Smooth muscle cell (in vitro differentiated cells): ENCODE results near the gene ZNF148. TPM values are rescaled to one million over a fixed set of nuclear protein-coding genes. Genes with fewer than 3 reads are reported as not detected.

Experiments
- DNase-seq: peaks from one replicate; lab custom pipeline; 2025; ENCODE audit not compliant: unreplicated experiment; lab: John Stamatoyannopoulos, UW
- H2AFZ ChIP-seq: fragments of 200-600 bp; sonication (generic); 2 replicates; pipeline ENCODE4 v1.6.0; 2016; ENCODE audit warnings: antibody characterized with exemption, low read depth, mild to moderate bottlenecking
- H3F3A ChIP-seq: fragments of 200-600 bp; sonication (generic); 2 replicates; pipeline ENCODE4 v1.6.0; 2017; ENCODE audit warnings: antibody characterized with exemption, low read depth
- H3K27ac ChIP-seq: fragments of 200-600 bp; sonication (generic); 2 replicates; pipeline ENCODE4 v1.5.1; 2016; ENCODE audit warnings: low read depth, mild to moderate bottlenecking
- H3K27me3 ChIP-seq: fragments of 200-600 bp; sonication (generic); 2 replicates; pipeline ENCODE4 v1.6.1; 2016; ENCODE audit warnings: low read depth, mild to moderate bottlenecking
- H3K36me3 ChIP-seq: fragments of 200-600 bp; sonication (generic); 2 replicates; pipeline ENCODE4 v1.5.1; 2016; ENCODE audit warnings: low read depth
- H3K4me1 ChIP-seq: fragments of 200-600 bp; sonication (generic); 2 replicates; pipeline ENCODE4 v1.5.1; 2016; ENCODE audit warnings: low read depth
- H3K4me2 ChIP-seq: fragments of 200-600 bp; sonication (generic); 2 replicates; pipeline ENCODE4 v1.6.0; 2016; ENCODE audit warnings: mild to moderate bottlenecking
- H3K4me3 ChIP-seq: fragments of 200-600 bp; sonication (generic); 2 replicates; pipeline ENCODE4 v1.5.1; 2016; ENCODE audit warnings: mild to moderate bottlenecking
- H3K79me2 ChIP-seq: fragments of 200-600 bp; sonication (generic); 2 replicates; pipeline ENCODE4 v1.6.0; 2016; ENCODE audit warnings: low read depth, mild to moderate bottlenecking
- H3K9ac ChIP-seq: fragments of 200-600 bp; sonication (generic); 2 replicates; pipeline ENCODE4 v1.6.0; 2016; ENCODE audit warnings: low read depth
- H3K9me3 ChIP-seq: fragments of 200-600 bp; sonication (generic); replicated peaks from 2 replicates; pipeline ENCODE4 v1.5.1; 2016; ENCODE audit warnings: low read depth
- H4K20me1 ChIP-seq: fragments of 200-600 bp; sonication (generic); 2 replicates; pipeline ENCODE4 v1.6.0; 2016; ENCODE audit warnings: low read depth
- WGBS: methylation state at CpG from one replicate; pipeline ENCODE4 v1.1.7; 2016; ENCODE audit warnings: low lambda C conversion rate; 5-methylcytosine and 5-hydroxymethylcytosine counted together
- polyA plus RNA-seq: library from polyadenylated mRNA; unstranded; fragments of >200 nt; fragmentation: Nextera tagmentation; extraction: Ambion mirVana; gene quantifications from 2 replicates; pipeline ENCODE4 v1.2.1, GENCODE V29; 2016
- total RNA-seq: library from RNA; depleted of rRNA; stranded (reverse); fragments of >200 nt; gene quantifications from 2 replicates; pipeline ENCODE4 v1.2.3, GENCODE V29; 2014
- TF ChIP-seq, protein P1 (sequence below): fragments of 200-600 bp; sonication (generic); IDR thresholded peaks from 2 replicates; pipeline ENCODE4 v1.5.1; 2017; ENCODE audit warnings: borderline replicate concordance, mild to moderate bottlenecking, antibody characterized with exemption; ENCODE audit not compliant: insufficient read depth, poor library complexity, severe bottlenecking

ZNF148 gene
- total and polyA plus RNA-seq, 2 experiments from 2014 or later: 23.6 to 27.7 TPM

DNA sequence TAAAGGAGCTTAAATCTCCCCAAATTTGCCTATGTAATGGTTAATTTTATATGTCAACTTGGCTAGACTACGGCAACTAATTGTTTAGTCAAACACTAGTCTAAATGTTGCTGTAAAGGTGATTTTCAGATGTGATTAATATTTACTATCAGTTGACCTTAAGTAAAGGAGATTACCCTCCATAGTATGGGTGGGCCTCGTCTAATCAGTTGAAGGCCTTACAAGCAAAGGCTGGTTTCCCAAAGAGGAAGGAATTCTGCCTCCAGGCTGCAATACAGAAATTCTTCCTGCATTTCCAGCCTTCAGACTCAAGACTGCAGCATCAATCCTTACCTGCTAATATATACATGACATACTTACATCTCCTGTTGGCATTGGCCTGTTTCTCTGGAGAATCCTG, 186.2 kb downstream of the ZNF148 start:
- H3K27me3 ChIP-seq: no peaks in the 10 kb centered on the region
- WGBS: 97% methylated on average over 2 of the region's 2 CpGs
- no peak overlapping the region for H3K4me2 ChIP-seq
- H3K4me3 ChIP-seq: no peak overlapping the region
- peaks cover 10% of the 10 kb centered on the region for H3F3A ChIP-seq
- H2AFZ ChIP-seq: no peak overlapping the region
- H4K20me1 ChIP-seq: no peaks in the 10 kb centered on the region
- H3K36me3 ChIP-seq: no peaks in the 10 kb centered on the region
- H3K79me2 ChIP-seq: no peaks in the 10 kb centered on the region
- TF ChIP-seq, protein P1, sequence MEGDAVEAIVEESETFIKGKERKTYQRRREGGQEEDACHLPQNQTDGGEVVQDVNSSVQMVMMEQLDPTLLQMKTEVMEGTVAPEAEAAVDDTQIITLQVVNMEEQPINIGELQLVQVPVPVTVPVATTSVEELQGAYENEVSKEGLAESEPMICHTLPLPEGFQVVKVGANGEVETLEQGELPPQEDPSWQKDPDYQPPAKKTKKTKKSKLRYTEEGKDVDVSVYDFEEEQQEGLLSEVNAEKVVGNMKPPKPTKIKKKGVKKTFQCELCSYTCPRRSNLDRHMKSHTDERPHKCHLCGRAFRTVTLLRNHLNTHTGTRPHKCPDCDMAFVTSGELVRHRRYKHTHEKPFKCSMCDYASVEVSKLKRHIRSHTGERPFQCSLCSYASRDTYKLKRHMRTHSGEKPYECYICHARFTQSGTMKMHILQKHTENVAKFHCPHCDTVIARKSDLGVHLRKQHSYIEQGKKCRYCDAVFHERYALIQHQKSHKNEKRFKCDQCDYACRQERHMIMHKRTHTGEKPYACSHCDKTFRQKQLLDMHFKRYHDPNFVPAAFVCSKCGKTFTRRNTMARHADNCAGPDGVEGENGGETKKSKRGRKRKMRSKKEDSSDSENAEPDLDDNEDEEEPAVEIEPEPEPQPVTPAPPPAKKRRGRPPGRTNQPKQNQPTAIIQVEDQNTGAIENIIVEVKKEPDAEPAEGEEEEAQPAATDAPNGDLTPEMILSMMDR: no peak
- DNase-seq: no peak
- H3K9ac ChIP-seq: no peak overlapping the region
- peaks cover 11% of the 10 kb centered on the region for H3K4me1 ChIP-seq
- no peak overlapping the region for H3K27ac ChIP-seq
- H3K9me3 ChIP-seq: no peaks in the 10 kb centered on the region

DNA sequence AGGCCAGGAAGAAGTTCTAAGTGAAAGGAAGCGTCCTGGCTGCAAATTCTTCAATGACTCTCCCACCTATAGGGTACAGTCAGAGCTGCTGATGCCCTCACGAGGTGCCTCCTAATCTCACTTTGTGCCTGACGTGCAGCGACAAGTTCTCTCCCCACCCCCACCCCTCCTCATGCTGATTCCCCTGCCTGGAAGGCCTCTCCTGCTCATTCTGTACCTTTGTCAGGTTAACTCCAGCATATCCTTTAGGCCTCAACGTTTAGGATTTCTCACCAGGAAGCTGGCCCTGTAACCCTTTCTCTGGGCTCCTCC, 187.6 kb downstream of the ZNF148 start:
- no peak overlapping the region for H3K27ac ChIP-seq
- peaks cover 10% of the 10 kb centered on the region for H3F3A ChIP-seq
- no peak overlapping the region for H3K4me3 ChIP-seq
- H3K4me2 ChIP-seq: no peak overlapping the region
- no peak overlapping the region for H3K9ac ChIP-seq
- TF ChIP-seq, protein P1: no peak
- H3K9me3 ChIP-seq: no peaks in the 10 kb centered on the region
- WGBS: 67% methylated on average over 5 of the region's 5 CpGs
- no peaks in the 10 kb centered on the region for H3K79me2 ChIP-seq
- no peaks in the 10 kb centered on the region for H3K36me3 ChIP-seq
- H4K20me1 ChIP-seq: no peaks in the 10 kb centered on the region
- no peaks in the 10 kb centered on the region for H3K27me3 ChIP-seq
- no peak for DNase-seq
- H2AFZ ChIP-seq: no peak overlapping the region
- H3K4me1 ChIP-seq: peaks cover 11% of the 10 kb centered on the region

DNA sequence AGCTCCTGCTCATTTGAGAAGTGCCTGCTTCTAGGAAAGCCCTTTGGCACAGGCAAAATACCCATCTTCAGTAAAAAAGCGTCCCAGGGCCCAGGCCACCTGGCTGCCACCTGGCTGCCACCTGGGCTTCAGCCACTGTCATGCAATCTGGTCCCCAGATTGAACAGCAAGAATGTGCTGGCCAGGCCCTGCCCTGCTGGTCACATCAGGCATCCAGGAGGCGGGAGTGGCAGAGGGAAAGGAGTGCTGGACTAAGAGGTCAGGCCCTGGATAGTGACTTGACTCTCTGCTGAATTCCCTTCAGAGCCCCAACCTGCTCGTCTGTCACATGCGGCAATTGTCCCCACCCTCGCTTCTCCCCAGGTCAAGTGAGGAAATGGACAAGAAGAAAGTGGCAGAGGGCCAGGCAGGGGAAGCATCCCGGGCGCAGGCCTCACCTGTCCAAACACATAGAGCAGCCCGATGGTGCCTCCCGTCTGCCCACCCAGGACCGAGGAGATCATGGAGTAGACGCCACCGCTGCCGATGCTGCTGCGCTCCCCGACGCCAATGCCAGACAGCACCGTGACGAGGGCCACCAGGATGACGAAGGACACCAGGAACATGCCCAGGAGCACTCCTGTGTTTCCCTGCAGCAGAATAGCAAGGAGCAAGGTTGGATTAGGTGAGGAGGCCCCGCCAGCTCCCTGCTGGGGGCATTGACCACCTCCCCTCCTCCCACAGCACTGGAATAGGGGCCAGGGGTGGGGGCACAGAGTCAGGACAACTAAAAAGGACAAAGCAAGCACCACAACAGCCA, 188.1 kb downstream of the ZNF148 start:
- H3K4me2 ChIP-seq: peak overlapping the region; percentile 75
- no peaks in the 10 kb centered on the region for H3K27me3 ChIP-seq
- no peaks in the 10 kb centered on the region for H4K20me1 ChIP-seq
- H3K79me2 ChIP-seq: no peaks in the 10 kb centered on the region
- H3F3A ChIP-seq: peaks cover 10% of the 10 kb centered on the region
- no peaks in the 10 kb centered on the region for H3K36me3 ChIP-seq
- no peak overlapping the region for H2AFZ ChIP-seq
- TF ChIP-seq, protein P1: no peak
- no peak for DNase-seq
- H3K9ac ChIP-seq: peak overlapping the region; percentile 26
- H3K27ac ChIP-seq: peak overlapping the region; percentile 60
- H3K4me1 ChIP-seq: peaks cover 11% of the 10 kb centered on the region
- H3K9me3 ChIP-seq: no peaks in the 10 kb centered on the region
- H3K4me3 ChIP-seq: no peak overlapping the region
- 94% methylated on average over 20 of the region's 20 CpGs for WGBS
